Trophoblast cell (in vitro differentiated cells and primary cell): ENCODE results near the gene NCAPD2.

Experiments
- DNase-seq, 2 donors: peaks; one replicate each; pipeline ENCODE4 v3.0.0-alpha.2; 2016
- H2AFZ ChIP-seq: 2 replicates; pipeline ENCODE4 v1.6.1; 2013; ENCODE audit warnings: low read length, moderate library complexity, mild to moderate bottlenecking; ENCODE audit not compliant: insufficient read depth, poor library complexity
- H2AK5ac ChIP-seq: 2 replicates; pipeline ENCODE4 v1.6.1; 2013; ENCODE audit warnings: mild to moderate bottlenecking, low read length
- H2BK120ac ChIP-seq: 2 replicates; pipeline ENCODE4 v1.6.1; 2013; ENCODE audit warnings: low read length, mild to moderate bottlenecking, moderate library complexity; ENCODE audit not compliant: insufficient read depth, poor library complexity
- H2BK12ac ChIP-seq: 2 replicates; pipeline ENCODE4 v1.6.1; 2013; ENCODE audit warnings: mild to moderate bottlenecking, low read length, moderate library complexity
- H2BK5ac ChIP-seq: 2 replicates; pipeline ENCODE4 v1.6.1; 2013; ENCODE audit warnings: low read length, low read depth, moderate library complexity, mild to moderate bottlenecking; ENCODE audit not compliant: poor library complexity
- H3K14ac ChIP-seq: 2 replicates; pipeline ENCODE4 v1.6.1; 2013; ENCODE audit warnings: mild to moderate bottlenecking, low read length
- H3K18ac ChIP-seq: 2 replicates; pipeline ENCODE4 v1.6.1; 2013; ENCODE audit warnings: mild to moderate bottlenecking, low read length
- H3K23ac ChIP-seq: 2 replicates; pipeline ENCODE4 v1.6.1; 2013; ENCODE audit warnings: low read length
- H3K27ac ChIP-seq: 2 replicates; pipeline ENCODE4 v1.5.1; 2013; ENCODE audit warnings: low read depth, mild to moderate bottlenecking, inconsistent platforms, low read length, moderate library complexity
- H3K27me3 ChIP-seq: 2 replicates; pipeline ENCODE4 v1.6.1; 2013; ENCODE audit warnings: inconsistent platforms, mild to moderate bottlenecking, low read length, moderate library complexity; ENCODE audit not compliant: insufficient read depth
- H3K36me3 ChIP-seq, 2 experiments: 1 replicate in 1 of 2; 2 replicates in 1 of 2; pipeline ENCODE4 v1.6.1; 2013; ENCODE audit warnings: low read length in 2 of 2, mild to moderate bottlenecking in 2 of 2, moderate library complexity in 1 of 2; ENCODE audit not compliant: insufficient read depth in 2 of 2, control insufficient read depth in 1 of 2
- H3K4ac ChIP-seq: 2 replicates; pipeline ENCODE4 v1.6.1; 2013; ENCODE audit warnings: low read depth, mild to moderate bottlenecking, low read length, moderate library complexity
- H3K4me1 ChIP-seq, 2 experiments: 1 replicate in 1 of 2; 2 replicates in 1 of 2; pipeline ENCODE4 v1.6.1; 2013; ENCODE audit warnings: low read length in 2 of 2, mild to moderate bottlenecking in 2 of 2, moderate library complexity in 1 of 2; ENCODE audit not compliant: insufficient read depth in 2 of 2, control insufficient read depth in 1 of 2
- H3K4me2 ChIP-seq: 2 replicates; pipeline ENCODE4 v1.6.1; 2013; ENCODE audit warnings: inconsistent platforms, mild to moderate bottlenecking, low read length, moderate library complexity
- H3K4me3 ChIP-seq: 2 replicates; pipeline ENCODE4 v1.5.1; 2013; ENCODE audit warnings: mild to moderate bottlenecking, low read depth, low read length, inconsistent platforms
- H3K79me1 ChIP-seq: one replicate; pipeline ENCODE4 v1.6.1; 2013; ENCODE audit warnings: low read length
- H3K79me2 ChIP-seq: 2 replicates; pipeline ENCODE4 v1.6.1; 2013; ENCODE audit warnings: low read length, mild to moderate bottlenecking; ENCODE audit not compliant: control insufficient read depth, insufficient read depth, poor library complexity
- H3K9ac ChIP-seq: 2 replicates; pipeline ENCODE4 v1.6.1; 2013; ENCODE audit warnings: mild to moderate bottlenecking, low read length
- H3K9me3 ChIP-seq: 2 replicates; pipeline ENCODE4 v1.6.1; 2013; ENCODE audit warnings: low read depth, mild to moderate bottlenecking, control low read depth, inconsistent platforms, low read length; ENCODE audit not compliant: insufficient read depth
- H4K12ac ChIP-seq: 2 replicates; pipeline ENCODE4 v1.6.1; 2013; ENCODE audit warnings: low read depth, mild to moderate bottlenecking, low read length, moderate library complexity
- H4K8ac ChIP-seq: 2 replicates; pipeline ENCODE4 v1.6.1; 2013; ENCODE audit warnings: low read depth, mild to moderate bottlenecking, low read length, moderate library complexity
- H4K91ac ChIP-seq: one replicate; pipeline ENCODE4 v1.6.1; 2013; ENCODE audit warnings: low read depth, mild to moderate bottlenecking, low read length, moderate library complexity
- WGBS: extraction: QIAGEN DNeasy Blood & Tissue Kit; methylation state at CpG from one replicate; pipeline ENCODE4 v1.1.7; 2013; ENCODE audit warnings: missing lambda C conversion rate; ENCODE audit not compliant: insufficient read length, insufficient coverage; ENCODE audit errors: extremely low coverage; 5-methylcytosine and 5-hydroxymethylcytosine counted together

Gene NCAPD2

GRCh38 chr12:6461401-6462233, 32.3 kb upstream of the NCAPD2 start:
- no peaks in the 10 kb centered on the region for H3K27me3 ChIP-seq
- H3K79me2 ChIP-seq: no peaks in the 10 kb centered on the region
- no peak overlapping the region for H2BK12ac ChIP-seq
- peaks cover 31 to 46% of the 10 kb centered on the region in 2 experiments for H3K36me3 ChIP-seq
- no peak overlapping the region for H4K12ac ChIP-seq
- no peak overlapping the region for H3K4me3 ChIP-seq
- H3K14ac ChIP-seq: no peak overlapping the region
- WGBS: no CpG with 5 or more reads among the region's 15 CpGs
- no peaks in the 10 kb centered on the region for H3K79me1 ChIP-seq
- H3K4me1 ChIP-seq: no peaks in the 10 kb centered on the region
- H3K9ac ChIP-seq: peak overlapping the region; percentile 19
- no peak overlapping the region for H3K23ac ChIP-seq
- no peak overlapping the region for H3K27ac ChIP-seq
- DNase-seq: peak in 1 of 2 donors; percentile 18
- H3K18ac ChIP-seq: no peak overlapping the region
- H2BK5ac ChIP-seq: no peak overlapping the region
- H4K8ac ChIP-seq: no peak overlapping the region
- H2AFZ ChIP-seq: no peak overlapping the region
- H3K9me3 ChIP-seq: peaks cover 3% of the 10 kb centered on the region
- no peak overlapping the region for H3K4me2 ChIP-seq
- H2BK120ac ChIP-seq: no peak overlapping the region
- no peak overlapping the region for H2AK5ac ChIP-seq
- H3K4ac ChIP-seq: no peak overlapping the region
- H4K91ac ChIP-seq: no peak overlapping the region

GRCh38 chr12:6462234-6462995, 31.5 kb upstream of the NCAPD2 start:
- Histone ChIP-seq H3K36me3 (peaks cover 31 to 47% of the 10 kb centered on the region in 2 experiments), H3K9ac (no peak overlapping the region), H4K12ac (no peak overlapping the region), H3K27ac (no peak overlapping the region), H3K4me3 (no peak overlapping the region), H2BK5ac (no peak overlapping the region), H3K4ac (no peak overlapping the region), H4K8ac (no peak overlapping the region), H3K79me1 (no peaks in the 10 kb centered on the region), H2AK5ac (no peak overlapping the region), H4K91ac (no peak overlapping the region), H3K23ac (no peak overlapping the region), H2BK120ac (no peak overlapping the region), H3K27me3 (no peaks in the 10 kb centered on the region), H3K4me1 (no peaks in the 10 kb centered on the region), H3K4me2 (no peak overlapping the region), H3K18ac (no peak overlapping the region), H2AFZ (no peak overlapping the region), H3K9me3 (peaks cover 3% of the 10 kb centered on the region), H2BK12ac (no peak overlapping the region), H3K79me2 (no peaks in the 10 kb centered on the region), H3K14ac (no peak overlapping the region)
- peak in 1 of 2 donors; percentile 10 for DNase-seq
- no CpG with 5 or more reads among the region's 14 CpGs for WGBS

GRCh38 chr12:6463216-6463615, 30.7 kb upstream of the NCAPD2 start:
- H3K9me3 ChIP-seq: peaks cover 3% of the 10 kb centered on the region
- no peaks in the 10 kb centered on the region for H3K27me3 ChIP-seq
- H4K12ac ChIP-seq: no peak overlapping the region
- no CpG with 5 or more reads among the region's 7 CpGs for WGBS
- no peaks in the 10 kb centered on the region for H3K4me1 ChIP-seq
- no peak for DNase-seq
- no peak overlapping the region for H4K91ac ChIP-seq
- no peak overlapping the region for H3K4ac ChIP-seq
- no peak overlapping the region for H2BK5ac ChIP-seq
- H3K14ac ChIP-seq: no peak overlapping the region
- H3K9ac ChIP-seq: no peak overlapping the region
- peaks cover 31 to 47% of the 10 kb centered on the region in 2 experiments for H3K36me3 ChIP-seq
- H4K8ac ChIP-seq: no peak overlapping the region
- H3K4me3 ChIP-seq: no peak overlapping the region
- H2BK12ac ChIP-seq: no peak overlapping the region
- no peak overlapping the region for H2AFZ ChIP-seq
- no peak overlapping the region for H3K4me2 ChIP-seq
- H2AK5ac ChIP-seq: no peak overlapping the region
- H3K18ac ChIP-seq: no peak overlapping the region
- H3K79me2 ChIP-seq: no peaks in the 10 kb centered on the region
- no peak overlapping the region for H2BK120ac ChIP-seq
- no peak overlapping the region for H3K23ac ChIP-seq
- H3K79me1 ChIP-seq: no peaks in the 10 kb centered on the region
- no peak overlapping the region for H3K27ac ChIP-seq

- H2BK12ac ChIP-seq: no peak overlapping the region
- no peak overlapping the region for H2AFZ ChIP-seq
- H3K4me2 ChIP-seq: no peak overlapping the region
- no peaks in the 10 kb centered on the region for H3K27me3 ChIP-seq
- no peak overlapping the region for H3K4ac ChIP-seq
- no peak overlapping the region for H2AK5ac ChIP-seq
- no peak overlapping the region for H2BK5ac ChIP-seq
- no peak overlapping the region for H3K27ac ChIP-seq
- DNase-seq: no peak
- WGBS: no CpG with 5 or more reads among the region's 6 CpGs
- no peaks in the 10 kb centered on the region for H3K79me1 ChIP-seq
- H3K18ac ChIP-seq: no peak overlapping the region
- H3K14ac ChIP-seq: no peak overlapping the region
- peaks cover 31 to 44% of the 10 kb centered on the region in 2 experiments for H3K36me3 ChIP-seq
- no peak overlapping the region for H4K12ac ChIP-seq
- H3K9ac ChIP-seq: no peak overlapping the region
- no peak overlapping the region for H4K91ac ChIP-seq
- no peaks in the 10 kb centered on the region for H3K4me1 ChIP-seq
- H4K8ac ChIP-seq: no peak overlapping the region
- H2BK120ac ChIP-seq: no peak overlapping the region
- no peak overlapping the region for H3K23ac ChIP-seq
- no peaks in the 10 kb centered on the region for H3K79me2 ChIP-seq
- H3K4me3 ChIP-seq: no peak overlapping the region
- H3K9me3 ChIP-seq: peaks cover 3% of the 10 kb centered on the region
Measured at GRCh38 chr12:6463858-6464257, 30.0 kb upstream of the NCAPD2 start.
